Mucosa of gallbladder (tissue), 1 donor: Measurements from ENCODE around the gene STUM. TPM values are rescaled to one million over a fixed set of nuclear protein-coding genes. Genes with fewer than 3 reads are reported as not detected.

ENCODE experiments used
- DNase-seq: peaks from one replicate; pipeline ENCODE4 v3.0.0-alpha.2; 2020; ENCODE audit warnings: low spot score
- total RNA-seq: library from RNA; stranded (reverse); gene quantifications from one replicate; pipeline ENCODE4 v1.2.1, GENCODE V29; 2021
- donor health status: DM: no; HTN: no; CAD: no.

The STUM gene
- total RNA-seq, 1 donor from 2014 or later = 0.86 TPM

DNA sequence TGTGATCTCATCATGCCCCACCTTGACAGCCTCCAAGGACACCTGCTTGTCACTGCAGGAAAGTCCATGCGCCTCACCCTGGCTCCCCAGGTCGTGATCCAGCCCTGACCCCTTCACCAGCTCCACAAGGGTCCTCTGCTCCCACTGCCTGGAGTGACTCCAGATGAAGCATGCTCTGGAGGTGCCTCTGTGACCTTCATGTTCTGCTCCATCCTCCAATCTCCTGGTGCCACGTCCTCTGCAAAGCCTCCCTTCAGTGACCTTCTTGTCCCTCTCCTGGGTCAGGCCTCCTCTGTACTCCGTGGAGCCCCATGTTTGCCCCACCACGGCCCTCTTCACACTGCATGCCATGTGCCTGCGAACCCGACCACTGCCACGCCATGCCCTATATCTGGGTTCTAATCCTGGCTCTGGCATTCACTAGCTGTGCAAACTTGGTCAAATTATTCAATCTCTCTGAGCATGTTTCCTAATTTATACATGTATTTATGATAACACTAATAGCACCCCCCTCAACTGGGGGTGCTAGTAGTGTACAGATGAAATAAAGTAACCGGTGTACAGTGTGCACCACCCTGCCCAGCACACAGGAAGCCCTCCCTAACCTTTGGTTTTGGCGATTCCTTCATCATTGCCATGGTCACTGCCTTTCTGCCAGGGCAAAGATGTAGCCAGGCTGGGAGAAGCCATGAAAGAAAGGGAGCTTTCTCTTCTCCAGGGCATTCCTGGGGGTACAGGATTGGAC, 77.4 kb downstream of the STUM start:
- DNase-seq = no peak

DNA sequence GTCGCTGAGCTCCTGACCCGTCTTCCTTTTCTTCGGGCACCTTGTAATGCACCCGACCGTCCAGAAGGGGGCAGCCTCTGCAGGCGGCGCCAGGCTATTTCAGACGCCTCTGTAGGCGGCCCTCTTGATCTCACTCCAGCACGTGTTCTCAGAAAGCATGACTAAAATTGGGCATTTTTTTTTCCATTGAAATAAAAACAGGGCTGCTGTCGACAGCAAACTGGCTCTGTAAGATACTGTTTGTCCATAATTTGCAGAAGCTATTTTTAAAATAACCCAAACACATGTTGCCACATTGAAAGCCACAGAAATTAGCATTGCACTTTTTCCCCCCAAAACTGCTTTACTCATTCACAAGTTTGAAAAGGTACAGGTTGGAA, 78.0 kb downstream of the STUM start:
- peak; percentile 79 for DNase-seq

DNA sequence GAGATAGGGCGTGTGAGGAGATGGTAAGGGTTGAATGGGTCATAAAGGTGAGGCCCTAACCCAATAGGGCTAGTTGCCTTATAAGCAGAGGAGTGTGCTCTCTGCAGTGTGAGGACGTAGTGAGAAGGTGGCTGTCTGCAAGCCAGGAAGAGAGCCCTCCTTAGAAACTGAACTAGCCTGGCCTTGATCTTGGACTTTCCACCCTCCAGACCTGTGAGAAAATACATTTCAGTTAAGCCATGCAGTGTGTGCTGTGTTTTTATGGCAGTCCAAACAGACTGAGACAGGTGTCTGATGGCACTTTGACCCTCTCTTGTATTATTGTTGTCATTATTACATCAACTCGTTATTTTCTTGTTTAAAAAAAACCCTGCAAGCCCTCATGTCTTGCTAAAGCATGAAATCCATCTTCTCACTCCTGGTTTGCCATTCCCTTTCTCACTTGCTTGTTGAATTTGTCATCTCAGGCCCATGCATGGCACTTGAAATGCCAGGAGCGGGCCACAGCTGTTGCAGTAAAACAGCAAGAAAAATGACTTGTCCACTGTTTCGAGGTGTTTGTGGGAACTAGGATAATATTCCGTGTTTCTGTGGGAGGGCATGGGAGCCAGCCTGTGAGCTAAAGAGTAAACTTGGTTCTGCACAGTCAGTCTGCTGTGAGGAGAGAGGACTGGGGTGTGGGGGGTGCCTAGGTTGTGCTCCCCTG, 78.6 kb downstream of the STUM start:
- DNase-seq = no peak

DNA sequence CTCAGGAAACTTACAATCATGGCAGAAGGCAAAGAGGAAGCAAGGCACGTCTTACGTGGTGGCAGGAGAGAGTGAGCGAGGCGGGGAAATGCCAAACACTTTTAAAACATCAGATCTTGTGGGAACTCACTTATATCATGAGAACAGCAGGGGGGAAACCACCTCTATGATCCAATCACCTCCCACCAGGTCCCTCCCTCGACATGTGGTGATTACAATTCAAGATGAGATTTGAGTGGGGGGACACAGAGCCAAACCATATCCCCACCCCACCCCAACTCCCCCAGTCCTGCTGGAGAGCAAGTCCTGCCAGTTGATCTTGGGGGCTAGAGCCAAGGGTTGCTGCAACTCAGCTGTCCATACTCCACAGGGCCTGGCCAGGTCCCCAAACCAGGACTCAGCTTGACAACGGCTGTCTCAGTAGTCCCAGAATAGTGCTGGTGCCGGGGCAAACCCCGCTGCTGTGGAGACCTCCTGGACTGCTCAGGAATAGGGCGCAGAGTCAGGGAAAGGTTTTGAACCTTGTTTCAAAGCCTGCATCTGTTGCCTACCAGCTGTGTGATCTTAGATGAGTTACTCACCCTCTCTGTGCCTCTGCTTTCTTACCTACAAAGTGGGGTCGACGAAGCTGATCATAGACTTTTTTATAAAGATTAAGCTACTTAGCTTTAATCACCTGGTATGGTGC, 79.5 kb downstream of the STUM start:
- no peak for DNase-seq

DNA sequence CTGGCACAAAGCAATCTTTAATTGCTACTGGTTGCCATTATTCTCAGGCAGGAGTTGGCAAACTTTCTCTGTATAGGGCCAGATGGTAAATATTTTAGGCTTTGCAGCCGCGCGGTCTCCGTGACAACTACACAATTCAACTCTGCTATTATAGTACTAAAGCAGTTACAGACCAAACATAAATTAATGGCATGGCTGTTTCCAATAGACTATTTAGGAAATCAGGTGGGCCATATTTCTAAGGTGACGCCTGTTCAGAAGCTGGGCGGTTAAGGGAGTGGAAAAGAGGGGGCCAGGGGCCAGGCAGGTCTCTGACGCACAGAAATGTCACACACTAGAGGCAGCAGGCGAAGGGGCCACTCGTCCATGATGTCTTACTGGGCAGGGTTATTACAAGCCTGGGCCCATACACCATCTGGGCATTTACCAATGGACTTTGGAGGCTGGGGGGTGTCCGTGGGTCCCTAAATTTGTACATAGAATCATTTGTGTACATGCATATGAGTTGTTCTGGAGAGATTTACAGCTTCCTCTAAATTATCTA, 80.1 kb downstream of the STUM start:
- DNase-seq = no peak

DNA sequence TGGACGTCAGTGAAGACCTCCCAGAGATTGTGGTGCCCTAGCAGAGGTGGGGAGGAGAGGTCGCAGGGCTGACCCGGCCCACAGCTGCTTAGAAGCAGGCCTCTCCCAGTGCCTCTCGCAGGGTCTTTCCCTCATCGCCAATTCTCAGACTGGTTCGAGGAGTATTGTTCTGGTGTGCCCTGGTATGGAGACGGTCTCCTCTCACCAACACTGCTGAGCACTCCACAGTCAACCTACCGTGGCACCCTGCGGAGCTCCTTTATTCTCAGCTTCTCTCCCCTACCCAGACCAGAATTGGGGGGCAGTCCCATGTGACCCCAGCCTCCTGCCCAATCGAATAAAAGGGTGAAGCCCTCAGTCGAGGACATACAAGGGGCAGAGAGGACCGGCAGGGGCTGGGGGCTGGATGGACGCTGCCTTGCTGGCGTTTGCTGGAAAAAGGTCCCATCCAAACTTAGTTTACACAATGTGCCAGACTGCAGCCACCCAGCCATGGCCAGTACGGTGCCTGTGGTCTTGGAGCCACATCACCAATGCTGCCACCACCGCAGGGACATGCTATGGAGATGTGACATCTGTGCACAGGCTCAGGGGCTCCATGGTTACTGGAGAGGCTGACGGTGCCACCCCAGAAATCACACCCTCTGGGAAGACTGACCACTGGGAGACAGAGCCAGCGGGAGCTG, 80.8 kb downstream of the STUM start:
- no peak for DNase-seq

DNA sequence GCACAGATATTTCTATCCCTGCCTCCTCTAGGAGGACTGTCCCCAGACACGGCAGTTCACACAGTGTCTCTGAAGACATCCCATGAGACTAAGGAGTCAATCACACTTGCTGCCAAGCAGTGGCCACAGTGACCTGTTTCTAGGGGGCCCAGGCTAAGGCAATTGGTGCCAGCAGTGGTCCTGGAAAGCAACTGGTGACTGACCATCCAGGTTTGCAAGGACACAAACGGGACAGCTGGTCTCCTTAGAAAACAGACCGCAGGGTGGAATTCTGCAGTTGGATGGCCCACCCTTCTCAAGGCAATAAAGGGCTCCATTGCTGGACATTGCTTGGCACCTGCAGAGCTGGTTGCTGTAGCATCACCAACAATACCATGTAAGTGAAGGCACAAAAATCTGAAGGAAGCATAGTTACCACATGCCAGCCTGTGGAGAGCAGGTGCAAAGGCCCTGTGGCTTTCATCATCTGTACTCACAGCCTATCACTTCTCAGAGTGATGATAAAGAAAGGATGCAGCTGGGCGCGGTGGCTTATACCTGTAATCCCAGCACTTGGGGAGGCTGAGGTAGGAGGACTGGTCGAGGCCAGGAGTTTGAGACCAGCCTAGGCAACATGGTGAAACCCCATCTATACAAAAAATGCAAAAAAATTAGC, 81.5 kb downstream of the STUM start:
- no peak for DNase-seq

DNA sequence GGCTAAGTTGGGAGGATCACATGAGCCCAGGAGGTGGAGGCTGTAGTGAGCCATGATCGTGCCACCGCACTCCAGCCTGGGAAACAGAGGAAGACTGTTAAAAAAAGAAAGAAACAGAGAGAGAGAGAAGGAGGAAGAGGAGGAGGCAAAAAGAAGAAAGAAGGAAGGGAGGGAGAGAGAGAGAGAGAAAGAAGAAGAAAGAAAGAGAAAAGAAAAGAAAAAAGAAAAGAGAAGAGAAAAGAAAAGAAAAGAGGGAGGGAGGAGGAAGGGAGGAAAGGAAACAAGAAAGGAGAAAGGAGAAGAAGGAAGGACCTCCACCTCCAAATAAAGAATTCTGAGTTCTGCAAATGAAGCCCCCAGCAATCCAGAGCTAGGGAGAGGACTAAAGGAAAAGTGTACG, 82.0 kb downstream of the STUM start:
- no peak for DNase-seq

DNA sequence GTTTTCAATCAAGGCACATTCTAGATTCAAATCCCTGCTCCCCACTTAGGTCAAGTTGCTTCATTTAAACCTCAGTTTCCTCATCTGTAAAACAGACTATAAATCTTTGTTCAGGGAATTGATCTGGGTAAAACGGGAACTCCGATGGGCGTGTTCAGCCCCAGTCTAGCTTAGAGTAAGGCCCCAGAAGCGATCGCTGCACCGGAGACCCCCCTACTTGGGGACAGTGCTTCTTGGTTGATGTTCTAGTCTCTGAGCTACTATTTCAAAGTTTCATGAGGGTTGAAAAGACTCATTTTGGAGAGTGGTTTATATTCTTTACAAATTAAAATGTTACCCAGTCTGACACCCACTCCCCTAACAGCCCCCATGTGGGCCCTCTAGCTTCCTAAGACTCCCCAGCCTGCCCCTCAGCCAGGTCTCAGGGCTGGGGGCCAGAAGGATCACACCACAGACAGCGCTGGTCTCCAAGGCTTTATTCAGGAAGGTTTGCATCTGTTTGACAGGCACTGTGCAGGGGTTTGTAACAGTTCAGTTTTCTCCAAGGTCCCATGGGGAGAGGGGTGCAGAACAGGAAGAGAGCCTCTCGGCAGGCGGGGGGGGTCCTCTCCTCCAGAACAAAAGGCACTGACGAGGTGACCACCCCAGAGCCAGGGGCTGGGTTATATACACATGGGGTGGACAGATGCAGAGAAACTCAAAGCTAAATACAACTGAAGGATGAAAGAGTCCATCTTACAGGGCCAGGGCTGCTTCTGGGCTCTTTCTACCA, 82.9 kb downstream of the STUM start:
- DNase-seq = no peak

DNA sequence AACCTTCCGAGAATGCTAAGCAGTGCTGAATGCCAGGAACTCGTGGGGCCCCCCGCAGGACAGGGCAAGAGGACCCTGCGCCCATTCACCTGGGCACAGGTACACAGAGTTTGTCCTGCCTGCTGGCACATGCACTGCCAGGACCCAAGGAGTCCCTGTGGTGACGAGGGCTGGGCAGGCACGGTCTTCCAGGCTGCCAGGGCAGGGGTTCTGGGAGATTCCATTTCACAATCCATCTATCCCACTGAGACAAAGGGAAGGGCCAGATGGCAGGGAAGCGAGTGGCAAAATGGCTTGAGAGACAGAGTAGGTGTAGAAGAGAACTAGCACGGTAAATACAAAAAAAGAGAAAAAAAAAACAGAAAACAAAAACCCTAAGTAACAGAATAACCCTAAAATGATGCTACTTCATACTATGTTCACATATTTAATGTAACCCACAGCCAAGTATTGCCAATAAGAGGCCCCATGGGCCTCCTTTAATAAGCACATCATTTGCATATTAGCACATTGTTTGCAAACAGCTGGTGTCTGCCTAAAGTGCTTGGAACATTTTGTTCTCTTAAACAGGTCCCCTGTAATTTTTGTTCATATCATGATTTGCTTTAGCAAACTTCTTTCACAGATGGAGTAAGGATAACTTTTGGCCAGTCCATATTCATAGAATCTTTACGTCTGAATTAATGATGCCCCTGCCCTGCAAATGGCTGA, 83.8 kb downstream of the STUM start:
- DNase-seq = no peak

DNA sequence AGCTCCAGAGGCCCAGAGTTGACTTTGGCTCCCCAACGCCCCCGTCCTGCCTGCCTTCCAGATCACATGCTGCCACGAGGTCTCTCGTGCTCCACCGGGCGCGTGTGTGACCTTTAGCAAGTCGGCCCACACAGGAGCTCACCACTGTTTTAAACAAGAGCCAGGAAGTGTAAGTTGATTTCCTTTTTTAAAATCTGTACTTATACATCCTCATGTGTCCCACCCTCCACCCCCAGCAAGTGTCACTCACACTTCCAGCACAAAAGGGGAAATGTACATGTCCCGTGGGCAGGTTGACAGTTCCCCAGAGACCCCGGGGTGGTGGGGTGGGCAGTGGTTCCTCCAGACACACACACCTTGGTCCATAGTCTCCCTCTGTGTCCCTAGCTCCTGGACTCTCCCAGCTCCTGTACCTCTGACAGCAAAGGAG, 84.4 kb downstream of the STUM start:
- DNase-seq = no peak

DNA sequence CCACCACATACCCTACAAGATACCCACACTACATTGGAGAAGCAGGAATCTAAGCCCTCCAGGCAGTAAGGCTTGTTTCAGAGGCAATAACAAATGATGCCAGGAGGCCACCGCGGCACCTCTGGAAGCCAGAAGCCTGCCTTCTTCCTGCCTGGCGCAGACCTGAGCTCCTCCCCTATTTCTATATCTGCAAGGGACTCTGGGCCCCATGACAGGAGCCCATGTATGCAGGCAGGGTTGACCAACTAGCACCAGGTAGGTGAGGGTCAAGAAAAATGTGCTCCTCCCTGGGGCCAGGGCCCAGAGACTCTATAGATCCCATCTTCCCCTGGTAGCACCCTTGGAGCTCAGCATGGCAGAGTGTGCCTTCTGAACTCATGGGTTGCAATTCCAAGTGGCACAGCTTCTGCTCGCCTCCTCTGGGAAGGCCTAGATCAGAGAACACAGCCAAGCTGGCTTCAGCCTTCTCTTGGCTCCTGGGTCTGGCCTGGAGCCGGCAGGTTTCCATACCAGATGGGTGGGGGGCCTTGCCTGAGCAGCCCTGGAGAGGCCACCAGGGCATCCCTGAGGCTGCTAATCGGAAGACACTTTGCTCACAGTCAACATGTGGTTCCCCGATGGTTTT, 85.1 kb downstream of the STUM start:
- DNase-seq = no peak

DNA sequence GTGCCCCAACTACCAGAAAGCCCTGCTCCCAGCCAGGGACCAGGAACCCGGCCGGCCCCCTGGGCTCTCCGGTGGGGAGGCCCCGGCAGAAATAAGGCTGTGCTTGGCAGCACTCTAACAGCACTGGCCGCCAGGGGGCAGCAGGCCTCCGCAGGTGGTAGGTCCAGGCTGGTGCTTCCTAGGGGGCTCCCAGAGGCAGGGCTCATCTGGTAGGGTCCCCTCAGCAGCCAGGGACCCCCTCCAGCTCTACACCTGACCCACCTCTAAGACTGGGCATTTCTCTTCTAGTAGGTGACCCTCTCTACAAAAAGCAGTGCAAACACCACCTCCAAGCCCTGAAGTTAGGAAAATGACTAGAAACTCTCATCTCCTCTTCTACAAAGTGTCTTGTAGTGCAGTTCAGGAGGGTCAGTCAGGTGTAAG, 85.6 kb downstream of the STUM start:
- peak; percentile 76 for DNase-seq

DNA sequence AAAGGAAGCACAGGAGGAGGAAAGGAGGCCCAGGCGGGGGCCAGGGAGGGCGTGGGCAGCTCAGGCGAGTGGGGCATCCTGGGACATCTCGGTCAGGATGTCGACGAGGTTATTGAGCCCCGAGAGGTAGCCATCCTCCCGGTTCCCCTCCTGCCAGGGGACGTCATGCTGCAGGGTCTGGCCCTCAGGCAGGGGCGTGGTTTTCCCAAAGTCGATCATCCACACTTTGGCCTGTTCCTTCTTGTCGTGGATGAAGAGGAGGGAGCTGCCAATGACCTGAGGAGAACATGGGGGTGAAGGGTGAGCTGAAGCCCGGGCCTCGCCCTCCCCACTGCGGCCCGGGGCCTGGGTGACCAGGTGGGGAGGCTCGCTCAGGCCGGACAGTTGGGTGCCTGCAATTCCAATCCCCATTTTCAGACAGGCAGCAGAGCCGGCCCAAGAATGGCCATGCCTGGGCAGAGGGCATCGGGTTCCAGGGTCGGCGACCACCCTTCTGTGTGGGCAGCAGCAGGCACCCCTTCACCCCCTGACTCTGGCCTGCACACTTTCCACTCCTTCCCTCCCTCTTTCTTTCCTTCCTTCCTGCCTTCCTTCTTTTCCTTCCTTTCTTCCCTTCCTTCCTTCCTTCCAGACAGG, 86.2 kb downstream of the STUM start:
- no peak for DNase-seq

DNA sequence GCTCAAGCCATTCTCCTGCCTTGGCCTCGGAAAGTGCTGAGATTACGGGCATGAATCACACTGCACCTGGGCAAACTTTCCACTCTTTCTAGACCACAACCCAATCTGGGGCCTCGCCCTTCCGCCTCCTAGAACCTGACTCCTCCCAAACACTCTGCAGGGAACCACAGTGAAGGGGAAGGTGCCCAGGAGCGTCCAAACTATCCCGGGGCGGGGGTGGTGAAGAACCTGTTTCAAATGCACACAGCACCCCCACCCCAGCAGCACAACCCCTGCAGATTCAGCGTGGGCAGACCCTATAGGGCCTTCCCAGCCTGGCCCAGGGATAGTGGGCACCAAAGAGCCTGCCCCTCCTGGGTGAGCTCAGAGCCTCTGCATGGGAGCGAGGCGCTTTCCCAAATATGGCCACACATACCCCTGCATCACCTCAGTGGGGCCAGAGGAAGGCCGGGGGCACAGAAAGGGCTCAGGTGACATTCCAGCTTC, 86.9 kb downstream of the STUM start:
- DNase-seq = no peak

DNA sequence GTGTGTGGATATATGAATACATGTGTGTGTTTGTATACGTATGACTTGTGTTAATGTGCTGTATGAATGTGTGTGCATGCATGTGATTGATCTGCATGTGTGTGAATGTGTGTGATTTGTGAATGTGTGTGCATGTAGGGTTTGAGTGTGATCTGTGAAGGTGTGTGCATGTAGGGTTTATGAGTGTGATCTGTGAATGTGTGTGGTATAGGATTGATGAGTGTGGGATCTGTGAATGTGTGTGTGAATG, 88.2 kb downstream of the STUM start:
- DNase-seq = no peak

DNA sequence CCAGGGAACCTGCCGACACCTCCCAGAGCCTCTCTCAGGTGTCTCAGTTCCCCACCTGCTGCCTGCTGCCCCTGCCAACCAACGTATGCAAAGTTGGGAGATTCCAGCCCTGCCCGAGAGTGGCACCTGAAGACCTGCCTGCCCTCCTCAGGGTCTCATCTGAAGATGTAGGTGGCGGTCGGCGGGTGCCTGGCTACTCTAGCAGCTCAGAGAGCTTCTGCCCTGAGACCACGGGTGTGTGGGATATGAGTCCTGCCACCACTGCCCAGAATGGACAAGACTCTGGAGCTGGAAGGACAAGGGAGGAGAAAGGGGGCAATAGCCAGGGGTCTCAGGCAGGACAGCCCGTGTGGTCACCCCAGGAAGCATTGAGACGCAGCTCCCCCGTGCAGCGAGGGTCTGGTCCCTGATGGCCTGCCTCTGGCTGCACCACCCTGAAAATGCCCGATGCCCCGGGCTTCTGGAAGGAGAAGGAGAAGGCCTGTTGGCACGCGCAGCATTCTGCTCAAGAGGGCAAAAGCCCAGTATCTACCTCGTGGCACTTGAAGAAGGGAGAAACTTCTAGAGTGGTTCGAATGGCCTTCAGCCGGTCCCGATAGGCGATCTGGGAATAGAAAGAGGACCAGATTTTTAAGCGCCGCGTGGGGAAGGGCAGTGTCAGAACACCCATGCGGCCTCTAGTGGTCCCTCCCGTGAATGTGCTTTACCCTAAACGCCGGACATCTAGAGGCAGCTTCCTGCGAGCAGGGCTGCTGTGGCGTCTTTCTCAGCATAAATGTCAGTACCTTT, 88.8 kb downstream of the STUM start:
- no peak for DNase-seq

DNA sequence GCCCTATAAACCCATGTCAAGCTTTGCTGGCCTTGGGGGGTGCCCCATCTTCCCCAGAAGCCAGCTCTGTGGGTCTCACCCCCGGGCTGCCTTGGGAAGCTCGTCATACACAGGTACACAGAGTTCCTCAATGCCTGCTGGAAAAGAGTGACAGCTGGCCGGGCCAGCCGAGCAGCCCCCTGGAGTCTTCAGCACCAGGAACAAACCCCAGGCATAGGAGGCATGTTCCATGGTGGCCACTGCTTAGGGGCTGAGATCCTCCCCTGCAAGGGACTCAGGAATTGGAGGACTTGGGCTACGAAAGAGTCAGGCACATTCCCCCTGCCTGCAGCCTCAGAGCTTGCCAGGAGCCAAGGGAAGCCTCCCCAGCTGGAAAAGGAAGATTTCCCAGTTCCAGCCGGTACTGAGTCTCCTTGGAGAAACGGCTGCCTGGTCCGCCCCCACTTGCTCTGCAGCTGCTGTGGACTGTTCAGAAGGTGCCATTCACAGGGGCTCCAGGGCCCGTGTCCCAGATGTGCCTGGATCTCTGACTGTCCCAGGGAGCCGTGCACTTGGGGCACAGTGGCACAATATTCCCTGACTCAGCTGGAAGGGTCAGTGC, 89.5 kb downstream of the STUM start:
- DNase-seq = no peak
